ENCODE measurements around the gene APP.

The APP gene

GRCh38 chr21:25863747-25864146, 306.8 kb downstream of the APP start:
- DNase-seq (ENCODE audit: low spot score) = no peak

DNA sequence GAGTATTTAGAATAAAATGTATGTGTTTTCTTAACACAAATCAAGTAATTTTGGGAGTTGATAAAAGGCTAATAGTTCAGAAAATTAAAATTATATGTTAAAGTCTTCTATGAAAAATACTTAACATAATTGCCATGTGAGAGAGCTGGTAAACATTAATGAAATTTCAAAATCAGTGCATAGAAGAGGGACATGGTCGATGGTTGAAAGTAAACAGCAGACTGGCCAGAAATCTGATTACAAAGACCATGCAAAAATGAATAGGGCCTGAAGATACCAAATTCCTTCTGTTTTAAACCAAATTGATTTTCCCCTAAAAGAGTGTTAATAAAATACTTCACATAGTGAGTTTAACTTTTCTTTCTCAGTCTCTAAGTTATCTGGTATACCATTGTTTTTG, 307.5 kb downstream of the APP start:
- DNase-seq (ENCODE audit: low spot score) = no peak

DNA sequence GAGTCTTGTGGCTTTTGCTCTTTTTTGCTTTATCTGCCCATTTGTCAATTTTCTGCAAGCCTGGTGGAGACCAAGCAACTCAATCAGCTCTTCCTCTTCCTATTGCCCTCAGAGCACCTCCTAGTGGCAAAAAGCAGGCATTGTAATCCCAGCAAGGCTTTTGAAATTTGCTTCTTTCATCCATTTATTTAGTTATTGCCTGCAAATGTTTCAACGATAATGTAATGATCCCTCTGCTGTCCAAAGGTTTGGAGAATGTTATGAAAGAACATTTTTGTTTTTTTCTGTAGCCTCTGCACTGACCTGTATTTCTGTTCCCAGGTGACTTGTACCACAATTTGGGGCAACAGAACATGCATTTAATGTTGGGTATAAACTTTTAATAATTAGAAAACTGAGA, 308.0 kb downstream of the APP start:
- DNase-seq (ENCODE audit: low spot score) = no peak

GRCh38 chr21:25862112-25862511, 308.5 kb downstream of the APP start:
- DNase-seq (ENCODE audit: low spot score) = no peak

GRCh38 chr21:25859235-25859929, 311.2 kb downstream of the APP start:
- no peak for DNase-seq (ENCODE audit: low spot score)

DNA sequence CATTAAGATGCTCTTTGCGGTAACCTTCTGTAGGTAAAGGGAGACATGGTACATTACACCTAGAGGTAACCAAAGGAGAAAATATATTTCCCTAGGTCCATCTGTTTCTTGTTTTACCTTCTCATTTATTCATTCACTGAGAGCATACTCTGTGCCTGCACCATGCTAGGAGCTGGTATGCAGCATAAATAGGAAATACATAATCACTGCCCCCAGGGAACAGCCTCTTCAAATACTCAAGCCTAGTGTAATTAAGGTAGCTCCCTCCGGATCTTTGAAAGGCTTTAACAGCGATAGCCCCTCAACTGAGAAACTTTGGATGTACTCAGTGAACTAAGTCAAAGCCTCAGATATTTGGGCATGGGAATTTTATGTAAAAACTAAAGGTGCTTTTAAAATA, 312.2 kb downstream of the APP start:
- no peak for DNase-seq (ENCODE audit: low spot score)

DNA sequence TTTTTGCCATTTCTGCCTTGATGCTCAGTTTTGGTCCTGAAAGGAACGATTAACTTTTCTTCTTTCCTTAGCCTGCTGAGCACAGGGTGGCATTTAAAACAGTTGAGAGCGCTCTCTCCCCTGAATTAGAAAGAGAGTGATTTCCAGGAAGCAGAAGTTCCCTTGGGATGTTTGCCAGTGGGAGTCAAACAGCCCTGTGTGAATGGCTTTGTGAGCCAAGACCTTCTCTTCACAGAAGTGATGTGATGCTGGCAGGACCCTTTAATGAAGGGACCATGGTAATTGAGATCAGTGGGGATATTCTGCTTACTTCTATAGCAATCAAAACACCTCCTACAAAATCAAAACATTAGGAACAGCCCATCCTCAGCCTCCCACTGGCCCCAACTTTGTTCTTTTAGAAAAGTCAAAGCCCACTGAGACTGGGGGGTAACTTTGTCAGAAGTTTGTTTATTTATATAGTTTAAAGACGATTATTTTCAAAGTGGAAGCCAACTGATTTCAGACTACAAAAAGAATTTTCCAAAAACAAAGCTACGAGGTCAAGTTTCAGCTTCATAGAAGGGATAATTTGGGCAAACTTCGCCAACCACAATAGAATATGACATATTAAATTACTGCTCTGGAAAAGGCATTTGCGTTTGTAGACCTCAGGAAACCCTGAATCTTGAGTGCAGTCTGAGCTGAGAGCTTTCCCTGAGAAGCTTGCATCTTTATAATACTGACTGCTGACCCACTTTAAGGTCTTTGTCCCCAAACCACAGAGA, 313.1 kb downstream of the APP start:
- DNase-seq (ENCODE audit: low spot score) = no peak

GRCh38 chr21:25855576-25855975, 315.0 kb downstream of the APP start:
- DNase-seq (ENCODE audit: low spot score) = no peak

- no peak for DNase-seq (ENCODE audit: low spot score)
These were observed 320.3 kb downstream of the APP start for GRCh38 chr21:25850126-25850842.

- no peak for DNase-seq (ENCODE audit: low spot score)
These were observed 322.3 kb downstream of the APP start for GRCh38 chr21:25848309-25848708.

- no peak for DNase-seq (ENCODE audit: low spot score)
These were observed 324.8 kb downstream of the APP start for GRCh38 chr21:25845729-25846256.

GRCh38 chr21:25842925-25843324, 327.6 kb downstream of the APP start:
- no peak for DNase-seq (ENCODE audit: low spot score)

- DNase-seq (ENCODE audit: low spot score) = no peak
These were observed 331.8 kb downstream of the APP start for GRCh38 chr21:25838809-25839208.

- DNase-seq (ENCODE audit: low spot score) = no peak
These were observed 332.9 kb downstream of the APP start for GRCh38 chr21:25837533-25838265.

DNA sequence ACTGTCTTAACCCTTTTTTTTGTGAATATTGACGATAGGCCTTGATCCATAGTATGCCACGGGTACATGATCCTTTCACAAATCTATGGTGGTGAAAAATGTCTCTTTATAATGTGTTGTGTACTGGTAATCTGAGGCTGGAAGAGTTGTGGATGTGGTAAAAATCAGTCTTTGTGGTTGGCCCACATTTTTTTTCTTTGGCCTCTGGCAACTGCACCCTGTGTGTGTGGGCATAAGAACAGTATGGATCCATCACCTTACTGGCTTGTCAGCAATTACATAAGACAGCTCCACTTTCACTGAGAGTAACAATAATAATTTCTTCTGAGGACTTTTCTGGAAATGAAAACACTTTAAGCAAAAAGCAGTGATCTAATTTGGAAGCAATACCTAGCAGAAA, 334.2 kb downstream of the APP start:
- DNase-seq (ENCODE audit: low spot score) = no peak

DNA sequence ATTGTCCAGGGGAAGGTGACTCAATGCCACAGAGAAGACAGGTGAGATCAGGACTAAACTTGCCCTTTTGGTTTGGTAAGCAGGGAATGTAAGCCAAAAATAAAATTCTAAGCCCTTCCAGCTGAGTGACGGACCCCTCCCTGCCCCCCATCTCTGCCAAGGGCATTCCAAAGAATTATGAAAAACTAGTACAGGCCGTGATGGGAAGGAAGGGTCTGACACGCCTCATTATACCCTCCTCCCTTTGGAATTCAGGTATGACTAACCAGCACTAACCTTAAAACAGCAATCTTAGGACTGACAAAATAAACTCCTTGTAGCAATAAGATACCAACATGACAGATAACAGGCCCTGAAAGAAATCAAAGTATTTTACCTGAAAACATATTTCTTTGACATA, 336.2 kb downstream of the APP start:
- no peak for DNase-seq (ENCODE audit: low spot score)

DNA sequence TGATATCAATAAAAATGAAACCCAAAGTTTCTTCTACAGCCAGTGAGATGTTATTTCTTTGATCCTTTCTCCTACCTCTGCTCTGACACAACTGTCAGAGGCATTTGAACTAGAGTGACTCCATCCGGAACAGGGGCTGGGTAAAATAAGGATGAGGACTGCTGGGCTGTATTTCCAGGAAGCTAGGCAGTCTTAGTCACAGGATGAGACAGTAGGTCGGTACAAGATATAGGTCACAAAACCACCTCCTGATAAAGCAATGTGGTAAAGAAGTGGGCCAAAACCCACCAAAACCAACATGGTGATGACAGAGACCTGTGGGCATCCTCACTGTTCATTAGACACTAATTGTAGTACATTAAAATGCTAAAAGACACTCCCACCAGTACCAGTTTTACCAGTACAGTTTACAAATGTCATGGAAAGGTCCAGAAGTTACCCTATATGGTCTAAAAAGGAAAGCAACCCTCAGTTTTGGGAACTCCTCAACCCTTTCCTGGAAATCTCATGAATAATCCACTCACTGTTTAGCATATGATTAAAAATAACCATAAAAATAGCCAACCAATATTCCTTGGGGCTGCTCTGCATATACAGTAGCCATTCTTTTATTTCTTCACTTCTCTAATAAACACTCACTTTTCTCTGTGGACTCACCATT, 339.1 kb downstream of the APP start:
- no peak for DNase-seq (ENCODE audit: low spot score)

Measured in CD4-positive, alpha-beta T cell treated with Interleukin-6 at 100 ng/mL for 8 hours (primary cell).